SK-N-SH (cell line): ENCODE data around the gene SNTG2.

Experiments
- EZH2phosphoT487 ChIP-seq: fragments of 200-600 bp; sonication (generic); IDR thresholded peaks from 2 replicates; pipeline ENCODE4 v1.6.1; 2017; ENCODE audit warnings: low read depth, mixed run types, mild to moderate bottlenecking, antibody characterized with exemption, moderate library complexity, borderline replicate concordance
- GATA2 ChIP-seq: sonication (generic); formaldehyde crosslinking; IDR thresholded peaks from 2 replicates; pipeline ENCODE4 v1.5.0; 2020; ENCODE audit warnings: mild to moderate bottlenecking, missing genetic modification reagents
- MEF2A ChIP-seq: IDR thresholded peaks from 2 replicates; pipeline ENCODE4 v1.4.0; 2012; ENCODE audit warnings: low read depth, borderline replicate concordance
- POLR2AphosphoS5 ChIP-seq: IDR thresholded peaks from 2 replicates; pipeline ENCODE4 v1.6.1; 2012; ENCODE audit warnings: low read depth, low read length
- RAD21 ChIP-seq: IDR thresholded peaks from 2 replicates; pipeline ENCODE4 v1.6.1; 2012; ENCODE audit warnings: mild to moderate bottlenecking, low read length
- YY1 ChIP-seq: IDR thresholded peaks from 2 replicates; pipeline ENCODE4 v1.4.0; 2012; ENCODE audit warnings: low read depth, mild to moderate bottlenecking
- TF ChIP-seq, protein P1 (sequence below): IDR thresholded peaks from 2 replicates; pipeline ENCODE4 v1.6.1; 2012; ENCODE audit warnings: mild to moderate bottlenecking, low read depth, low read length, moderate library complexity
- TF ChIP-seq, protein P2 (sequence below): fragments of 200-600 bp; sonication (generic); IDR thresholded peaks from 2 replicates; pipeline ENCODE4 v1.6.1; 2017; ENCODE audit warnings: antibody characterized with exemption, mild to moderate bottlenecking, moderate library complexity
- TF ChIP-seq, protein P3 (sequence below): IDR thresholded peaks from 2 replicates; pipeline ENCODE4; 2012

DNA sequence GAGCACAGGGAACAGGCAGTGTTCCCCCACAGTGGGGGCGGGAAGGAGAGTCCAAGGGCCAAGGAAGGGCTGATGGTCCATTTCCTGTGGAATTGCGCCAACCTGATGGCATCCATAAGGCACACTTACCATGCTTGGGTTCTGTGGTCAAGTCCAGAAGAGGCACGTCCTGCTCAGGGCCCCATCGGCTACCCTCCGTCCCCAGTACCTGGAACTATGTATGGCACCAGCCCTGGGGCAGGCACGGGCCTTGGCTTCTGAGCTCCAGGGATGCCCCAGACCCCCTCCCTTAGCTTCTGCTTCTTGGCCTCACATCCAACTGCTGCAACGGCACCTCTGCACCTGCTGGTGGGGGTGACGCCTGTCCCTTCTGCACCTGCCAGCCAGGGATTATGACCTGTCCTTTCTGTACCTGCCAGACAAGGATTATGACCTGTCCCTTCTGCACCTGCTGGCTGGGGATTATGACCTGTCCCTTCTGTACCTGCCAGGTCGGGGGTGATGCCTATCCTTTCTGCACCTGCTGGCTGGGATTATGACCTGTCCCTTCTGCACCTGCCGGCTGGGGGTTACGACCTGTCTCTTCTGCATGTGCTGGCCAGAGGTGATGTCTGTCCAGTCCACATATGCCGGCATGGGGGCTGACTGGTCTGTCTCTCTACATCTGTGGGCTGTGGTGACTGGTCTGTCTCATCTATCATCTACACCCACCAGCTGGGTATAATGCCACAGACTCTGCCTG lies 45.4 kb upstream of the SNTG2 start:
- TF ChIP-seq, protein P1, sequence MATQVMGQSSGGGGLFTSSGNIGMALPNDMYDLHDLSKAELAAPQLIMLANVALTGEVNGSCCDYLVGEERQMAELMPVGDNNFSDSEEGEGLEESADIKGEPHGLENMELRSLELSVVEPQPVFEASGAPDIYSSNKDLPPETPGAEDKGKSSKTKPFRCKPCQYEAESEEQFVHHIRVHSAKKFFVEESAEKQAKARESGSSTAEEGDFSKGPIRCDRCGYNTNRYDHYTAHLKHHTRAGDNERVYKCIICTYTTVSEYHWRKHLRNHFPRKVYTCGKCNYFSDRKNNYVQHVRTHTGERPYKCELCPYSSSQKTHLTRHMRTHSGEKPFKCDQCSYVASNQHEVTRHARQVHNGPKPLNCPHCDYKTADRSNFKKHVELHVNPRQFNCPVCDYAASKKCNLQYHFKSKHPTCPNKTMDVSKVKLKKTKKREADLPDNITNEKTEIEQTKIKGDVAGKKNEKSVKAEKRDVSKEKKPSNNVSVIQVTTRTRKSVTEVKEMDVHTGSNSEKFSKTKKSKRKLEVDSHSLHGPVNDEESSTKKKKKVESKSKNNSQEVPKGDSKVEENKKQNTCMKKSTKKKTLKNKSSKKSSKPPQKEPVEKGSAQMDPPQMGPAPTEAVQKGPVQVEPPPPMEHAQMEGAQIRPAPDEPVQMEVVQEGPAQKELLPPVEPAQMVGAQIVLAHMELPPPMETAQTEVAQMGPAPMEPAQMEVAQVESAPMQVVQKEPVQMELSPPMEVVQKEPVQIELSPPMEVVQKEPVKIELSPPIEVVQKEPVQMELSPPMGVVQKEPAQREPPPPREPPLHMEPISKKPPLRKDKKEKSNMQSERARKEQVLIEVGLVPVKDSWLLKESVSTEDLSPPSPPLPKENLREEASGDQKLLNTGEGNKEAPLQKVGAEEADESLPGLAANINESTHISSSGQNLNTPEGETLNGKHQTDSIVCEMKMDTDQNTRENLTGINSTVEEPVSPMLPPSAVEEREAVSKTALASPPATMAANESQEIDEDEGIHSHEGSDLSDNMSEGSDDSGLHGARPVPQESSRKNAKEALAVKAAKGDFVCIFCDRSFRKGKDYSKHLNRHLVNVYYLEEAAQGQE, result no peak
- TF ChIP-seq GATA2 (CRISPR knock-in tag), result no peak
- TF ChIP-seq, protein P2, sequence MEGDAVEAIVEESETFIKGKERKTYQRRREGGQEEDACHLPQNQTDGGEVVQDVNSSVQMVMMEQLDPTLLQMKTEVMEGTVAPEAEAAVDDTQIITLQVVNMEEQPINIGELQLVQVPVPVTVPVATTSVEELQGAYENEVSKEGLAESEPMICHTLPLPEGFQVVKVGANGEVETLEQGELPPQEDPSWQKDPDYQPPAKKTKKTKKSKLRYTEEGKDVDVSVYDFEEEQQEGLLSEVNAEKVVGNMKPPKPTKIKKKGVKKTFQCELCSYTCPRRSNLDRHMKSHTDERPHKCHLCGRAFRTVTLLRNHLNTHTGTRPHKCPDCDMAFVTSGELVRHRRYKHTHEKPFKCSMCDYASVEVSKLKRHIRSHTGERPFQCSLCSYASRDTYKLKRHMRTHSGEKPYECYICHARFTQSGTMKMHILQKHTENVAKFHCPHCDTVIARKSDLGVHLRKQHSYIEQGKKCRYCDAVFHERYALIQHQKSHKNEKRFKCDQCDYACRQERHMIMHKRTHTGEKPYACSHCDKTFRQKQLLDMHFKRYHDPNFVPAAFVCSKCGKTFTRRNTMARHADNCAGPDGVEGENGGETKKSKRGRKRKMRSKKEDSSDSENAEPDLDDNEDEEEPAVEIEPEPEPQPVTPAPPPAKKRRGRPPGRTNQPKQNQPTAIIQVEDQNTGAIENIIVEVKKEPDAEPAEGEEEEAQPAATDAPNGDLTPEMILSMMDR, result no peak
- no peak for TF ChIP-seq RAD21
- TF ChIP-seq, protein P3, sequence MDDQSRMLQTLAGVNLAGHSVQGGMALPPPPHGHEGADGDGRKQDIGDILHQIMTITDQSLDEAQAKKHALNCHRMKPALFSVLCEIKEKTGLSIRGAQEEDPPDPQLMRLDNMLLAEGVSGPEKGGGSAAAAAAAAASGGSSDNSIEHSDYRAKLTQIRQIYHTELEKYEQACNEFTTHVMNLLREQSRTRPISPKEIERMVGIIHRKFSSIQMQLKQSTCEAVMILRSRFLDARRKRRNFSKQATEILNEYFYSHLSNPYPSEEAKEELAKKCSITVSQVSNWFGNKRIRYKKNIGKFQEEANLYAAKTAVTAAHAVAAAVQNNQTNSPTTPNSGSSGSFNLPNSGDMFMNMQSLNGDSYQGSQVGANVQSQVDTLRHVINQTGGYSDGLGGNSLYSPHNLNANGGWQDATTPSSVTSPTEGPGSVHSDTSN, result no peak
- no peak for TF ChIP-seq EZH2phosphoT487
- no peak for TF ChIP-seq POLR2AphosphoS5
- no peak for TF ChIP-seq YY1
- no peak for TF ChIP-seq MEF2A
